ENCODE data around the gene DCC. TPM values are rescaled to one million over a fixed set of nuclear protein-coding genes. Genes with fewer than 3 reads are reported as not detected.

The DCC gene
- total RNA-seq, 1 experiment from 2014 or later: not detected

GRCh38 chr18:52570975-52571374, 231.0 kb downstream of the DCC start (continued):
- TF ChIP-seq REST (IDR thresholded peaks at IDR 0.05; ENCODE audit: low read depth) (no peak), SP1 (IDR thresholded peaks at IDR 0.05; ENCODE audit: low read depth) (no peak), EZH2phosphoT487 (IDR thresholded peaks at IDR 0.05; ENCODE audit: borderline replicate concordance) (no peak), EGR1 (IDR thresholded peaks at IDR 0.05; ENCODE audit: low read depth) (no peak), SRF (IDR thresholded peaks at IDR 0.05; ENCODE audit: low read depth) (no peak), YY1 (IDR thresholded peaks at IDR 0.05; ENCODE audit: extremely low read depth, insufficient replicate concordance, low read depth, low read length) (no peak), ZNF274 (IDR thresholded peaks at IDR 0.05; ENCODE audit: low read depth, low read length) (no peak), FOSL1 (IDR thresholded peaks at IDR 0.05; ENCODE audit: low read depth) (no peak)

- Histone ChIP-seq H3K79me2 (ENCODE audit: insufficient read depth, low read length) (no peaks in the 10 kb centered on the region), H3K9me3 (ENCODE audit: control insufficient read depth in 1 of 2, insufficient read depth in 1 of 2, low read depth in 1 of 2, low read length in 2 of 2) (peaks cover 8 to 30% of the 10 kb centered on the region in 2 experiments; a peak in 3 of 4 replicates), H3K27ac (ENCODE audit: low read depth, low read length) (no peak overlapping the region), H3K4me3 (replicated peaks in 1 of 2; ENCODE audit: low read depth in 1 of 2, low read length in 2 of 2) (no peak overlapping the region), H3K27me3 (ENCODE audit: insufficient read depth, low read length) (no peaks in the 10 kb centered on the region), H3K4me2 (ENCODE audit: low read length) (no peak overlapping the region), H4K20me1 (ENCODE audit: insufficient read depth) (no peaks in the 10 kb centered on the region), H3K9ac (ENCODE audit: low read length) (no peak overlapping the region), H3K36me3 (ENCODE audit: control insufficient read depth in 1 of 2, insufficient read depth in 2 of 2, low read length in 2 of 2) (no peaks in the 10 kb centered on the region), H2AFZ (ENCODE audit: low read depth, low read length, poor library complexity, severe bottlenecking) (no peak overlapping the region), H3K4me1 (ENCODE audit: control insufficient read depth in 1 of 2, insufficient read depth in 2 of 2, low read length in 2 of 2) (no peaks in the 10 kb centered on the region), H3K9me2 (ENCODE audit: insufficient read depth) (no peaks in the 10 kb centered on the region)
- RAD21 ChIA-PET (ENCODE audit: low non-redundant PET in 1 of 2, low total read pairs in 2 of 2, uncharacterized antibody in 2 of 2, unreplicated experiment in 2 of 2): no interaction called here
- ATAC-seq: no peak
- POLR2A ChIA-PET: no interaction called here
- BruUV-seq (replicated peaks): no TSS peak
- CTCF ChIA-PET: no interaction called here
- no peak for TF ChIP-seq MAX (IDR thresholded peaks at IDR 0.05)
- no peak for TF ChIP-seq EGR1 (IDR thresholded peaks at IDR 0.05; ENCODE audit: low read depth)
- no peak for TF ChIP-seq SRF (IDR thresholded peaks at IDR 0.05; ENCODE audit: low read depth)
- intact Hi-C loops (cut with micrococcal nuclease): no loop called here
- no peak for DNase-seq (ENCODE audit: low read depth, low spot score)
Observed at GRCh38 chr18:52572036-52573000, 232.3 kb downstream of the DCC start.

All from HCT116 (cell line).